Panc1 (cell line): ENCODE measurements around the gene F11R.
"Not testable (repeated sequence)": the region's sequence is repeated elsewhere in the genome, so short reads cannot be mapped to it uniquely, and the experiment has no call there.

Experiments used
- POLR2AphosphoS5 ChIP-seq: IDR thresholded peaks from 2 replicates; pipeline ENCODE4 v1.6.1; 2012; ENCODE audit warnings: mild to moderate bottlenecking, low read depth, low read length, moderate library complexity
- SIN3A ChIP-seq: IDR thresholded peaks from 2 replicates; pipeline ENCODE4 v1.6.1; 2012; ENCODE audit warnings: low read depth, mild to moderate bottlenecking, low read length, moderate library complexity, borderline replicate concordance; ENCODE audit not compliant: insufficient read depth
- TCF7L2 ChIP-seq: IDR thresholded peaks from 2 replicates; pipeline ENCODE4 v1.6.1; 2011; ENCODE audit warnings: mild to moderate bottlenecking, low read depth, low read length, inconsistent platforms
- TF ChIP-seq, protein P1 (sequence below): fragments of 450-650 bp; IDR thresholded peaks from 2 replicates; pipeline ENCODE4 v1.5.1; 2017; ENCODE audit warnings: mild to moderate bottlenecking
- TF ChIP-seq, protein P2 (sequence below), 2 experiments: IDR thresholded peaks; 2 replicates each; pipeline ENCODE4 v1.6.1; 2011 to 2012; ENCODE audit warnings: low read depth in 2 of 2, control low read depth in 1 of 2, low read length in 1 of 2, mild to moderate bottlenecking in 1 of 2, moderate library complexity in 1 of 2; ENCODE audit not compliant: insufficient read depth in 1 of 2

DNA sequence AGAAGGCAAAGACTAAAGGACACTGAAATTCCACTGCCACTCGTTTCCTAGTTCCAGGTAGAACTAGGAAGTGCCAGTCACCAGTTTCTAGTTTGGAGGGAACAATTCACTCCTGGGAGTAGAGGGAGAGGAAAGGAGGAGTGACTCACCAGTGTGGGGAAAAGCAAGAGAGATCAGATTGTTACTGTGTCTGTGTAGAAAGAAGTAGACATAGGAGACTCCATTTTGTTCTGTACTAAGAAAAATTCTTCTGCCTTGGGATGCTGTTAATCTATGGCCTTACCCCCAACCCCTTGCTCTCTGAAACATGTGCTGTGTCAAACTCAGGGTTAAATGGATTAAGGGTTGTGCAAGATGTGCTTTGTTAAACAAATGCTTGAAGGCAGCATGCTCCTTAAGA is 4.3 kb downstream of the F11R start:
- TF ChIP-seq, protein P1, sequence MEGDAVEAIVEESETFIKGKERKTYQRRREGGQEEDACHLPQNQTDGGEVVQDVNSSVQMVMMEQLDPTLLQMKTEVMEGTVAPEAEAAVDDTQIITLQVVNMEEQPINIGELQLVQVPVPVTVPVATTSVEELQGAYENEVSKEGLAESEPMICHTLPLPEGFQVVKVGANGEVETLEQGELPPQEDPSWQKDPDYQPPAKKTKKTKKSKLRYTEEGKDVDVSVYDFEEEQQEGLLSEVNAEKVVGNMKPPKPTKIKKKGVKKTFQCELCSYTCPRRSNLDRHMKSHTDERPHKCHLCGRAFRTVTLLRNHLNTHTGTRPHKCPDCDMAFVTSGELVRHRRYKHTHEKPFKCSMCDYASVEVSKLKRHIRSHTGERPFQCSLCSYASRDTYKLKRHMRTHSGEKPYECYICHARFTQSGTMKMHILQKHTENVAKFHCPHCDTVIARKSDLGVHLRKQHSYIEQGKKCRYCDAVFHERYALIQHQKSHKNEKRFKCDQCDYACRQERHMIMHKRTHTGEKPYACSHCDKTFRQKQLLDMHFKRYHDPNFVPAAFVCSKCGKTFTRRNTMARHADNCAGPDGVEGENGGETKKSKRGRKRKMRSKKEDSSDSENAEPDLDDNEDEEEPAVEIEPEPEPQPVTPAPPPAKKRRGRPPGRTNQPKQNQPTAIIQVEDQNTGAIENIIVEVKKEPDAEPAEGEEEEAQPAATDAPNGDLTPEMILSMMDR, result not testable (repeated sequence)
- not testable (repeated sequence) for TF ChIP-seq TCF7L2, POLR2AphosphoS5, SIN3A
- TF ChIP-seq, protein P2, sequence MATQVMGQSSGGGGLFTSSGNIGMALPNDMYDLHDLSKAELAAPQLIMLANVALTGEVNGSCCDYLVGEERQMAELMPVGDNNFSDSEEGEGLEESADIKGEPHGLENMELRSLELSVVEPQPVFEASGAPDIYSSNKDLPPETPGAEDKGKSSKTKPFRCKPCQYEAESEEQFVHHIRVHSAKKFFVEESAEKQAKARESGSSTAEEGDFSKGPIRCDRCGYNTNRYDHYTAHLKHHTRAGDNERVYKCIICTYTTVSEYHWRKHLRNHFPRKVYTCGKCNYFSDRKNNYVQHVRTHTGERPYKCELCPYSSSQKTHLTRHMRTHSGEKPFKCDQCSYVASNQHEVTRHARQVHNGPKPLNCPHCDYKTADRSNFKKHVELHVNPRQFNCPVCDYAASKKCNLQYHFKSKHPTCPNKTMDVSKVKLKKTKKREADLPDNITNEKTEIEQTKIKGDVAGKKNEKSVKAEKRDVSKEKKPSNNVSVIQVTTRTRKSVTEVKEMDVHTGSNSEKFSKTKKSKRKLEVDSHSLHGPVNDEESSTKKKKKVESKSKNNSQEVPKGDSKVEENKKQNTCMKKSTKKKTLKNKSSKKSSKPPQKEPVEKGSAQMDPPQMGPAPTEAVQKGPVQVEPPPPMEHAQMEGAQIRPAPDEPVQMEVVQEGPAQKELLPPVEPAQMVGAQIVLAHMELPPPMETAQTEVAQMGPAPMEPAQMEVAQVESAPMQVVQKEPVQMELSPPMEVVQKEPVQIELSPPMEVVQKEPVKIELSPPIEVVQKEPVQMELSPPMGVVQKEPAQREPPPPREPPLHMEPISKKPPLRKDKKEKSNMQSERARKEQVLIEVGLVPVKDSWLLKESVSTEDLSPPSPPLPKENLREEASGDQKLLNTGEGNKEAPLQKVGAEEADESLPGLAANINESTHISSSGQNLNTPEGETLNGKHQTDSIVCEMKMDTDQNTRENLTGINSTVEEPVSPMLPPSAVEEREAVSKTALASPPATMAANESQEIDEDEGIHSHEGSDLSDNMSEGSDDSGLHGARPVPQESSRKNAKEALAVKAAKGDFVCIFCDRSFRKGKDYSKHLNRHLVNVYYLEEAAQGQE (IDR thresholded peaks at IDR 0.05; ENCODE audit: insufficient read depth in 1 of 2, low read depth in 2 of 2, low read length in 1 of 2), result not testable (repeated sequence)
